GM19452 (cell line): ENCODE results near the gene BTBD9.

Source experiments
- ATAC-seq: cut with Tn5 transposase; IDR thresholded peaks from one replicate; pipeline ENCODE4 v1.9.1; 2021; ENCODE audit not compliant: unreplicated experiment

The BTBD9 gene

DNA sequence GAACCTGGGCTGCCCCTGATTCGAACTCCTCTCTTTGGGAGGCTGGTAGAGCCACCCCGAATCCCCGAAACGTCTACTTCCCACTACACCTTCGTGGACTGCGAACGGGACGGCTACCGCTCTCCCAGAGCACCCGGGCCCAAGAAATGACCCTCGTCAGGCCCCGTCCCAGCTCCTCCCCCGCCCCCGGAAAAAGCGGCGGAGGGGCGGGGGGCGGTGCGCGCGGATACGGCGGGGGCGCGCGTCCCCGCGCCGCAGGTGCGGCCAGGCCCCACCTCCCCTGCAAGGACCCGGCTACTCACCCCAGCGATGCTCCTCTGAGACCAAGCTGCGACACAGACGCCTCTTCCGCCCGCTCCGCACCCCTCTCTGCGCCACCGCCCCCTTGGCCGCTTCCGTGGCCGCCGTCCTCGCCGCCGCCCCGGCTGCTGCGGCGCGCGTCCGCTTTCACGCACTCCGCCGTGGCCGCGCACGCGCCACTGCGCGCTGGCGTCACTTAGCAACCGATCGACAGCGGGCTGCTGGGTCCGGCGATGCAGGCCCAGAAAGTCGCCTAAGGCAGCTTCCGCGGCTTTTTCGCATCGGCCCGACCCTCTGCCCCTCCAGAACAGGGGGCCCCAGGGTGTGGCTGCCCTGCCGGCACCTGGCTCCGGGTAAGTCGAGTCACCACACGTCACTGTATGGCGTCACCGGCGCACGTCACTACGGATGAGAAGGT, at the start of gene BTBD9:
Gene BTBD9, minus strand, starts transcription at position 432 of the 718 bp plus-strand sequence.
- ATAC-seq: peak; percentile 86

GRCh38 chr6:38688579-38689087, 48.9 kb upstream of the BTBD9 start:
- no peak for ATAC-seq

DNA sequence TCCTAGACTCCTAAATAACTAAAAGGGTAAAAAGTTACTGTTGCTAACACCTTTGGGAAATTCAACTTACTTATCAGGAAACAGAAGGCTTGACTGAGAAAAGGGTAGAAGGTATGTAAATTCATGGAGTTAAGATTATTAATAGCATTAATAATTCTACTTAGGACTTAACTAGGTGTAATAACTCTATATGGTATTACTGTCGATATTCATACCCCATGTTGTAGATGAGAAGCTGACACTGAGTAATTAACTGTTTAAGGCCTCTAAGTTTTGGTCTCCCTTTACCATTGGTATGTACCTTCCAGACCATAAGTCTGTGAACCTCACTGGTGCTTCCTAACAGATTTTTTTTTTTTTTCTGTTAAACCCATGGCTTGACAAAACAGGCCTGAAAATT, 47.8 kb upstream of the BTBD9 start:
- no peak for ATAC-seq

- no peak for ATAC-seq
These were observed 47.3 kb upstream of the BTBD9 start for GRCh38 chr6:38687043-38687353.

GRCh38 chr6:38686270-38687042, 46.7 kb upstream of the BTBD9 start:
- no peak for ATAC-seq

- ATAC-seq: no peak
These were observed 45.2 kb upstream of the BTBD9 start for GRCh38 chr6:38684904-38685303.

- ATAC-seq: no peak
These were observed 44.5 kb upstream of the BTBD9 start for GRCh38 chr6:38684237-38684636.

DNA sequence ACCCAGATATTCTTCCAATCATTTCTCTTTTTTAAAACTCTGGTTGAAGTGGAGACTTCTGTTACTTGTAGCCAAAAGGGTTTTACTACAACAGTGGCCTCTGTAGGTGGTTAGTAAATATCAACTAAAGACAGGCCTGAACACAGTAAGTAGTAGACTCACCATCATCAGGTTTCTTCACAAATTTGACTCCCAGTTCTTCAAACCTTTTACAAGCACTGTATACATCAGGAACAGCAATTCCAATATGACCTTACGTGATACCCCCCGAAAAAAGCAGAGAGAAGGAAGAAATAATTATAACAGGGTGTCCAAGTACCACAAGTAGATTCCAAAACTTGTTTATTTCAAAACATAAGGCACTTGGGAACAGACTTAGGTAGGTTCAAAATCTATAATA, 42.1 kb upstream of the BTBD9 start:
- ATAC-seq: no peak

DNA sequence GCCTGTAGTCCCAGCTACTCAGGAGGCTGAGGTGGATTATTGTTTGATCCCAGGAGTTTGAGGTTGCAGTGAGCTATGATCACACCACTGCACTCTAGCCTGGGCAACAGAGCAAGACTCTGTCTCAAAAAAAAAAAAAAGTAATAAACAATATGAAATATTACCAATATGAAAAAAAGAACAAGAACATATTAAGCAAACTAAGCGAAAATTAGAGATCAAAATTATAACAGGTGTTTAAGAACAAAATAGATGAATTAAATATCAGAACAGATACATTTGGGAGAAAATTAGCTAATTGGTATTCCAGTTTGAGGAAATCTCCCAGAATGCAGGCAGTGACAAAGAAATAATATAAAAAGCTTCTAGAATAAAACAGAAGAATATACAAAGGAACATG, 39.9 kb upstream of the BTBD9 start:
- ATAC-seq: no peak

- ATAC-seq: no peak
These were observed 38.5 kb upstream of the BTBD9 start for GRCh38 chr6:38678178-38678760.

DNA sequence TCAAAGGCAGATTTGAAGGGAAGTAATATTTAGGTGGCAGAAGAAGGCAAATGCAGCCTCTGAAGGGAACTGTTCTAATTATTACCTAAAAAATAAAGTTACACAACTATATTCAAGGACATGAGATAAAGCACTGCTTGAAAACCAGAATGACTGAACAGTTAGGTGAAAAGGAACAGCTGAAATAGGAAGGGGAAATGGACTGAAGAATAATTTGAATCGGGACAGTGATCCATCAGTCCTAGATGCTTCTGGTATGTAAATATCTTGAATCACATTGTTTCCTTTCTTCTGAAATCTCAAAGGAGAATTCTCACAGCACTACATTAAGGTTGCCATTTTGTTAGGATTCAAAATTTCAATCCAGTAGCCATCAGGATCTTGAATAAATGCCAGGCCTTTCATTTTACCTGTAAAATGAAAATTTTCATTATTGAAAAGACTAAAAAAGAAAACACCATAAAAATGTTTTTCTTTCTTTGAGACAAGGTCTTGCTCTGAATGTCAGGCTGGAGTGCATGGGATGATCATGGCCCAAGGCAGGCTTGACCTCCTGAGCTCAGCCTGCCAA, 37.3 kb upstream of the BTBD9 start:
- ATAC-seq: no peak

DNA sequence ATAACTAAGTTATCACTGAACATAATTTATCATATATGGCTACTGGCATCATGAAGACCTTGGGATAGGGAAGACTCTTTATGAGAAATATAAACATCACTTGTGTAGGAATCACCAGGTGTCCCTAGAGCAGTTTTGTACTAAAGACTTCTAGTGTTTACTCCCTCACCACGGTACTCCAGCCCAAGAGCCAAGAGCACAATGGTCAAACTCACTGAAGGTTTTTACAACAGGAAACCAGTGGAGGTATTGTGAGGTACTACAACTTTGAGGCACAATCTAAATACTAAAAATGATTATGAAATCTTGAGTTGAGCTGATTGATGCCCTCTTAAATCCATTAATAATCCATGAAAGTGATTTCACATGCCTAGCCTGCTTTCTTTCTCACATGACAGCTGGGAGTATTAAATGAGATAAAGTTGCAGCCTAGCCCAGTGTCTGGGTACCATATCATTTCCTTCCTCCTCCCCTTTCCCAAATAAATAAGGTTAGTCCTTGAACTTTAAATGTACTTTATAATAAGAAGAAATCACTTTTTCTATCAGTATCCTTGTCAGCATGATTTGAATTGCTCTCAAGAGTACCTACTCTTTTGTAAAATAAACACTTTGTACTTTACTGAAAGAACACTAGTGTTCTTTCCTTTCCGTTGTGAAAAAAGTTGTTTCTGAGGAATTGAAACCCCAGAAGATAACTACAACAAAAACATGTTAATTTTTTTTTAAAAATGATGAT, 36.7 kb upstream of the BTBD9 start:
- no peak for ATAC-seq

DNA sequence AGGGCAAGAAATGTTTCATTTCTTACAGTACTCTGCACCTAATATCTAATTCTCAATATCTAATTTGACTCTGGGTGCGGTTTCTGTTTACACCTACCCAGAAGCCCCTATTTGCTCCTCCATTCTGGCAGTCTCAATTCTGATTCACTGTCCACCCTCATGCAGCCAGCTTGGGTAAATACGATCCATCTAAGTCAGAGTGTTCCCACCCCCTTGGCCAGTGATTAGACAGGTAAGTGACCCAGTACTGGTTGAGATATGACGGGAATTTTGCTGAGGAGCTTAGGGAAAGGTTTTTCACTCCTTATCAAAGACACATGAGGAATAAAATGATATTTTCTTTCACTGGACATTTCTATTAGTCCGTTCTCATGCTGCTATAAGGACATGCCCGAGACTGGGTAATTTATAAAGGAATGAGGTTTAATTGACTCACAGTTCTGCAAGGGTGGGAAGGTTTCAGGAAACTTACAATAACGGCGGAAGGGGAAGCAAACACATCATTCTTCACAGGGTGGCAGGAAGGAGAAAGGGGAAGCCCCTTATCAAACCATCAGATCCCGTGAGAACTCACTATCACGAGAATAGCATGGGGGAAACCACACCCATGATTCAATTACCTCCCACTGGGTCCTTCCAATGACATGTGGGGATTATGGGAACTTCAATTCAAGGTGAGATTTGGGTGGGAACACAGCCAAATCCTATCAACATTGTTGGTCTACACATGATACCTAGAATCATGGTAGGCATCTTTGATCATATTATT, 33.9 kb upstream of the BTBD9 start:
- no peak for ATAC-seq

DNA sequence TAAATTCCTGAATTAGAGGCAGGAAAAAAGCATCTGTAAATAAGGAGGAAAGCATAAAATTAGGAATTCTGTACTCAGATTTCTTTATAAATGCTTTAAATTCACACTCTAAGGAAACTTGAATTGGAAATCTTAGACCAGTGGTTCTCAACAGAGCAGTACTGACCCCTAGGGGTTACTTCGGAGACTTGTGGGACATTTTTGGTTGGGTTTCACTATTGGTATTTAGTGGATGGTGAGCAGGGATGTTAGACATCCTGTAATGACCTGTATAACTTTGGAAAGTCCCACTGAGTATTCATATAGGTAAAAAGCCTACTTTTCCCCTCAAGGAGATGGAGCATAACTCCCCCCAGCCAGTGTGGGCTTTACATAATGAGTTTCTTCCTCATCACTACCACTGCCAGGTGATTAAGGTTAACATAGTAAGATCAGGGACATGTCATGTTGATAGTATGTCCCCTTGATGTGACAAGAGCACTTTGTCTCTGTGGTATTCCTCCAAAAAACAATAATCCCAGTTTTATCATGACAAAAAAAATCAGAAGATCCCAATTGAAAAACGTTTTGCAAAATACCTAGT, 32.2 kb upstream of the BTBD9 start:
- peak; percentile 72 for ATAC-seq

DNA sequence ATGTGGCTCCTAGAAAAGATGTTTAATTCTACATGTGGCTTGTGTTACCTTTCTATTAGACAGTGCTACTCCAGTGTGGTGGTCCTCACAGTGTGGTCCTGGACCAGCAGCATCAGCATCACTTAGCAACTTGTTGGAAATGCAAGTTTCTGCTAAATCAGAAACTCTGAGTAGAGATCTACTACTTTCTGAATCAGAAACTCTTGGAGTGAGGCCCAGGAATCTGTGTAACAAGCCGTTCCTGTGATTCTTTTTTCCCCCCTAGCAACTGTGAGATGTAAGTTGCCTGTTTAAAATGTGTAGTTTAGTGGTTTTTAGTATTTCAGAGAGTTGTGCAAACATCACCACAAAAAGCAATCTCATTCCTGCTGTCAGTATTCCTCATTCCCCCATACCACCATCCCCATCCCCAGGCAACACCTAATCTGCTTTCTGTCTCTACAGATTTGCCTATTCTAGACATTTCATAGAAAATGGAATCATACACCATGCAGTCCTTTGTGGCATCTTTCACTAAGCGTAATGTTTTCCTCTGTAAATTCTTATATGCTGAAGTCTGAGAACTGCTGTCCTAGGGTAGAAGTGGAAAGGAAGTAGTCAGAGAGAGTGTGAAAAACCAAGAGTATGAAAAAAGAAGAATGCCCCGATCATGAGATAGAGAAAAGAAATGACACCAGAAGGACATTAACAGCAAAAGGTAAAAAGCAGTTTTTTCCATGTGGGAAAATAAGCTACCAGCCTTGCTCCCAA, 18.9 kb upstream of the BTBD9 start:
- ATAC-seq: no peak

DNA sequence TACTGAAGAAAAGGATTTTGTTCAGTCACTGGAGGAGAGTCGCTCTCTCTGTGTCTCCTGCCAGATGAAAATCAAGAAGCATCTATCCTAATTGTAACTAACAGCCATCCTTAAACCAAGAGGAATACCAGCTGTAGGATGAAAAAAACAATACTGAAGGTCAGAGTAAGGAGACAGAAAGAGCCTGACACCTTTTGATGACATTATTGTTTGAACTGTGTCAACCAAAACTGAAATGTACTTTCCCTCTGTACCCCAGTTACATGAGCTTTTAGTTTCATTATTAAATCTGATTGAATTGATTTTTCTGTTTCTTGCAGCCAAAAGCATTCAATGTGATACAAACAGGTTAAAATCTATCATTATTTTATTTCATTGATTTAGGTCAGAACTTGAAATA, 17.2 kb upstream of the BTBD9 start:
- no peak for ATAC-seq

- no peak for ATAC-seq
These were observed 14.5 kb upstream of the BTBD9 start for GRCh38 chr6:38654263-38654662.

- no peak for ATAC-seq
These were observed 11.5 kb upstream of the BTBD9 start for GRCh38 chr6:38651121-38651784.
